AG10803 (cell line): ENCODE data around the gene SH3BP5.

Experiments
- DNase-seq: peaks from one replicate; pipeline ENCODE4 v3.0.0; 2010; ENCODE audit warnings: low read depth
- H3K4me3 ChIP-seq: 2 replicates; pipeline ENCODE4 v1.5.1; 2011; ENCODE audit warnings: mild to moderate bottlenecking, low read length, control low read depth
- CTCF ChIP-seq: conservative IDR thresholded peaks from 2 replicates; pipeline ENCODE4 v1.5.1; 2011; ENCODE audit warnings: mild to moderate bottlenecking, low read length, control low read depth, inconsistent platforms

Gene SH3BP5

GRCh38 chr3:15214758-15215157 is 117.6 kb downstream of the SH3BP5 start:
- H3K4me3 ChIP-seq, result no peak overlapping the region
- TF ChIP-seq CTCF, result no peak
- DNase-seq, result no peak

GRCh38 chr3:15211937-15212336 is 120.4 kb downstream of the SH3BP5 start:
- H3K4me3 ChIP-seq, result no peak overlapping the region
- TF ChIP-seq CTCF, result no peak
- no peak for DNase-seq

GRCh38 chr3:15207836-15208504 is 124.4 kb downstream of the SH3BP5 start:
- DNase-seq, result peak; percentile 19
- H3K4me3 ChIP-seq, result peak overlapping the region; percentile 75
- no peak for TF ChIP-seq CTCF

GRCh38 chr3:15206662-15207576 is 125.5 kb downstream of the SH3BP5 start:
- DNase-seq, result peak; percentile 35
- H3K4me3 ChIP-seq, result peak overlapping the region; percentile 75
- TF ChIP-seq CTCF, result no peak

GRCh38 chr3:15205934-15206661 is 126.3 kb downstream of the SH3BP5 start, which contains the start of gene CAPN7:
TSS of gene CAPN7 (plus strand) at chr3:15206246. CDS start at chr3:15206496, 250 bp downstream.
- DNase-seq, result peak; percentile 93
- H3K4me3 ChIP-seq, result peak within 1 kb of the TSS; percentile 75
- peak; percentile 44 for TF ChIP-seq CTCF

- no peak for TF ChIP-seq CTCF
- H3K4me3 ChIP-seq, result peak overlapping the region; percentile 72
- DNase-seq, result no peak
Observed at GRCh38 chr3:15205482-15205933, 126.9 kb downstream of the SH3BP5 start.
